ENCODE results near the gene ADGRG6. TPM values are rescaled to one million over a fixed set of nuclear protein-coding genes. Genes with fewer than 3 reads are reported as not detected.

ADGRG6 gene
- total and polyA plus RNA-seq, 2 of the 8 experiments (the other 6 are each of a cell fraction or from before 2014, with no cell fraction given) = 1.1 to 6.2 TPM

DNA sequence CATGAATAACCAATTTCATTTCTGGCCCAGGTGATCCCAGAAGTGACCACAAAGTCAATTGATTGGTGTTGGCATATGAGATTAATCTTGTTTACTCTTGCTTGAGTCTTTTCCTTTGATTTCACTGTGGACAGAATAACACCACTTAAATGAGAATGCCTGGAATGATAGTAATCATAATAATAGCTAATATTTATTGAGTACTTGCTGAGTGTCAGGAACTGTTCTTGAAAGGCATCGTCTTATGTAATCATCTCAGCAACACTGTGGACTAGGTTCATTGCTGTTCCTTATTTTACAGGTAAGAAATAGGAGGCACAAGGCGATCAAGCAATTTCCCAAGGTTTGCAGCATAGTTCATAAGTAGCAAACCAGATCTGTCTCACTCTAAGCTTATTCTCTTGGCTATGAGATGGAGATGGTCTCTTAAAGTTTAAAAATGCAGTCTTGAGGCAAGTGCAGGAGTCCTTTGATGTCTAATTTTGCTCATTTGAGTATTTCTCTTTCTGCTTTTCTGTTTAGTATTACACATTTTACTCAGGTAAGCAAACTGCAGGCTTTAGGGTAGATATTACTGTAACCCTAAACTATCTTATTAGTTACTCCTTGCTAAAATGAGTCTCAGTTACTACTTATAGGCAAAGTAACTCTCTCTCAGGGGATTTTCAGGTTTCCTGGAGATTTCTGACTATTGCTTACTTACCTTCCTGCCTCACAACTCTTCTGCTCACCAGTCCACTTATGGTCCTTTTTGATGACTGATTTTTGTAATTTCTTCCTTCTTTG lies 6.3 kb downstream of the ADGRG6 start:
- Histone ChIP-seq H3K4ac (replicated peaks; ENCODE audit: insufficient read length, low read depth, low read length) (no peak overlapping the region), H2AK5ac (ENCODE audit: low read depth, low read length) (no peak overlapping the region), H3K27ac (ENCODE audit: low read depth, low read length) (no peak overlapping the region), H3K27me3 (replicated peaks in 1 of 4; ENCODE audit: control insufficient read depth in 3 of 4, extremely low read depth in 1 of 4, insufficient read depth in 3 of 4, low read length in 3 of 4) (peaks cover 0 to 1% (median under 1%) of the 10 kb centered on the region in 4 experiments; a peak in 3 of 7 replicates), H2BK120ac (replicated peaks; ENCODE audit: low read depth, low read length) (no peak overlapping the region), H4K91ac (replicated peaks; ENCODE audit: insufficient read length, low read length) (no peak overlapping the region), H3K4me1 (replicated peaks in 1 of 4; ENCODE audit: control insufficient read depth in 3 of 4, insufficient read depth in 4 of 4, low read length in 3 of 4) (no peaks in the 10 kb centered on the region), H4K5ac (ENCODE audit: insufficient read length, low read depth, low read length) (no peak overlapping the region), H2BK12ac (ENCODE audit: low read depth, low read length) (no peak overlapping the region), H2AFZ (ENCODE audit: low read length) (no peak overlapping the region), H2BK5ac (ENCODE audit: low read depth, low read length) (no peak overlapping the region), H3K18ac (ENCODE audit: extremely low read depth, low read length) (no peak overlapping the region), H3K9ac (replicated peaks in 1 of 4; ENCODE audit: extremely low read depth in 1 of 4, low read depth in 3 of 4, low read length in 3 of 4) (no peak overlapping the region), H4K20me1 (replicated peaks in 1 of 2; ENCODE audit: control insufficient read depth in 1 of 2, insufficient read depth in 2 of 2, low read length in 2 of 2) (no peaks in the 10 kb centered on the region), H3K23me2 (ENCODE audit: low read depth, low read length) (no peaks in the 10 kb centered on the region), H3K56ac (replicated peaks; ENCODE audit: insufficient read length, low read depth, low read length) (no peak overlapping the region), H3K23ac (ENCODE audit: insufficient read length) (no peak overlapping the region), H2BK15ac (ENCODE audit: low read length) (no peak overlapping the region), H3K79me2 (ENCODE audit: control insufficient read depth in 1 of 2, insufficient read depth in 2 of 2, low read length in 2 of 2) (no peaks in the 10 kb centered on the region), H3K14ac (ENCODE audit: insufficient read length) (no peak overlapping the region), H3K4me3 (ENCODE audit: extremely low read depth in 1 of 4, insufficient read depth in 2 of 4, low read depth in 3 of 4, low read length in 4 of 4) (no peak overlapping the region), H3K9me3 (ENCODE audit: insufficient read depth in 2 of 2, low read depth in 1 of 2, low read length in 1 of 2) (no peaks in the 10 kb centered on the region), H3K79me1 (ENCODE audit: low read depth, low read length) (no peaks in the 10 kb centered on the region), H3K36me3 (ENCODE audit: control insufficient read depth in 2 of 4, insufficient read depth in 4 of 4, low read length in 3 of 4) (no peaks in the 10 kb centered on the region), H3K4me2 (ENCODE audit: insufficient read depth in 1 of 2, low read depth in 2 of 2, low read length in 2 of 2) (no peak overlapping the region), H2BK20ac (ENCODE audit: low read length) (no peak overlapping the region), H4K8ac (ENCODE audit: extremely low read depth, insufficient read depth, low read length) (no peak overlapping the region)
- ChIA-PET POLR2A (ENCODE audit: partially characterized antibody) (no interaction called here), CTCF (ENCODE audit: partially characterized antibody) (interaction anchor here (1.3 kb wide), 1 partner anchor 15 kb away, joined by 3 read pairs; no protein-coding TSS in a partner anchor)
- FAIRE-seq = no peak
- no peak for DNase-seq (ENCODE audit: low read depth in 1 of 2, low spot score in 2 of 2)
- 89% methylated on average over 2 of the region's 2 CpGs; no CpG with 5 or more reads in 1 of the 2 experiments for WGBS, 2 experiments (ENCODE audit: extremely low coverage in 1 of 2, insufficient coverage in 1 of 2, insufficient read length in 1 of 2, insufficient replicate concordance in 2 of 2, low coverage in 1 of 2, low lambda C conversion rate in 2 of 2, missing lambda C conversion rate in 1 of 2)
- TF ChIP-seq JUND (IDR thresholded peaks at IDR 0.05; ENCODE audit: low read length) = no peak
- no peak for TF ChIP-seq TBP (IDR thresholded peaks at IDR 0.05; ENCODE audit: low read depth, low read length)
- TF ChIP-seq MAFK (IDR thresholded peaks at IDR 0.05; ENCODE audit: low read depth, low read length) = no peak
- TF ChIP-seq, protein P1, sequence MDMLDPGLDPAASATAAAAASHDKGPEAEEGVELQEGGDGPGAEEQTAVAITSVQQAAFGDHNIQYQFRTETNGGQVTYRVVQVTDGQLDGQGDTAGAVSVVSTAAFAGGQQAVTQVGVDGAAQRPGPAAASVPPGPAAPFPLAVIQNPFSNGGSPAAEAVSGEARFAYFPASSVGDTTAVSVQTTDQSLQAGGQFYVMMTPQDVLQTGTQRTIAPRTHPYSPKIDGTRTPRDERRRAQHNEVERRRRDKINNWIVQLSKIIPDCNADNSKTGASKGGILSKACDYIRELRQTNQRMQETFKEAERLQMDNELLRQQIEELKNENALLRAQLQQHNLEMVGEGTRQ (IDR thresholded peaks at IDR 0.05; ENCODE audit: low read length) = no peak
- TF ChIP-seq ATF2 (IDR thresholded peaks at IDR 0.05; ENCODE audit: low read length) = no peak
- TF ChIP-seq, protein P2, sequence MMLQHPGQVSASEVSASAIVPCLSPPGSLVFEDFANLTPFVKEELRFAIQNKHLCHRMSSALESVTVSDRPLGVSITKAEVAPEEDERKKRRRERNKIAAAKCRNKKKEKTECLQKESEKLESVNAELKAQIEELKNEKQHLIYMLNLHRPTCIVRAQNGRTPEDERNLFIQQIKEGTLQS (IDR thresholded peaks at IDR 0.05; ENCODE audit: insufficient read depth, low read depth, low read length) = no peak
- no peak for TF ChIP-seq RBBP5 (IDR thresholded peaks at IDR 0.05; ENCODE audit: borderline replicate concordance, low read depth, low read length)
- TF ChIP-seq SP1 (IDR thresholded peaks at IDR 0.05; ENCODE audit: low read depth, low read length) = no peak
- no peak for TF ChIP-seq BRCA1 (IDR thresholded peaks at IDR 0.05; ENCODE audit: low read depth, low read length)

All from H1 (cell line).